Suprapubic skin (tissue), 4 donors: Measurements from ENCODE around the gene RPL41. TPM values are rescaled to one million over a fixed set of nuclear protein-coding genes. Genes with fewer than 3 reads are reported as not detected.
A peak's percentile ranks its signal among the peaks of the same experiment; 100 is the strongest.

Experiments used
- DNase-seq, 2 donors: peaks; one replicate each; pipeline ENCODE4 v3.0.0-alpha.2; 2019; ENCODE audit warnings: low spot score in 2 of 2
- H3K27ac ChIP-seq: fragments of 200-600 bp; sonication (generic); one replicate; pipeline ENCODE4 v1.5.1; 2019
- H3K27me3 ChIP-seq: fragments of 200-600 bp; sonication (generic); one replicate; pipeline ENCODE4 v1.5.1; 2019
- H3K36me3 ChIP-seq: fragments of 200-600 bp; sonication (generic); one replicate; pipeline ENCODE4 v1.5.1; 2019
- H3K4me1 ChIP-seq: fragments of 200-600 bp; sonication (generic); one replicate; pipeline ENCODE4 v1.5.1; 2019
- H3K4me3 ChIP-seq: fragments of 200-600 bp; sonication (generic); one replicate; pipeline ENCODE4 v1.5.1; 2019; ENCODE audit warnings: mild to moderate bottlenecking
- H3K9me3 ChIP-seq: fragments of 200-600 bp; sonication (generic); one replicate; pipeline ENCODE4 v1.5.1; 2019
- EP300 ChIP-seq: sonication (generic); formaldehyde crosslinking; IDR thresholded peaks from one replicate; pipeline ENCODE4 v1.6.1; 2017; ENCODE audit warnings: antibody characterized with exemption
- POLR2A ChIP-seq, 2 donors: fragments of 450-650 bp; IDR thresholded peaks; one replicate each; pipeline ENCODE4 v1.6.1; 2017; ENCODE audit warnings: antibody characterized with exemption in 2 of 2, mild to moderate bottlenecking in 2 of 2, moderate library complexity in 2 of 2
- POLR2AphosphoS5 ChIP-seq, 3 donors: sonication (generic); formaldehyde crosslinking; IDR thresholded peaks; one replicate each; pipeline ENCODE4 v1.6.1; 2017; ENCODE audit warnings: antibody characterized with exemption in 3 of 3
- WGBS: methylation state at CpG from one replicate; pipeline ENCODE4 v1.1.5; 2018; 5-methylcytosine and 5-hydroxymethylcytosine counted together
- total RNA-seq, 4 donors: library from RNA; depleted of rRNA; stranded (reverse); fragments of >200 nt; gene quantifications; one replicate each; pipeline ENCODE4 v1.1.0, GENCODE V29; 2016
- TF ChIP-seq, protein P1 (sequence below), 2 donors: fragments of 200-600 bp in 1 of 2; fragments of 450-650 bp in 1 of 2; sonication (generic) in 1 of 2; IDR thresholded peaks; one replicate each; pipeline ENCODE4 v1.5.1; 2016 to 2019; ENCODE audit warnings: antibody characterized with exemption in 2 of 2, mild to moderate bottlenecking in 1 of 2, moderate library complexity in 1 of 2

Gene RPL41
- total RNA-seq, 4 donors from 2014 or later, result 2,523 to 6,346 (median 5,689) TPM

GRCh38 chr12:56130876-56131275 lies 14.4 kb downstream of the RPL41 start:
- H3K27ac ChIP-seq, result no peak overlapping the region
- H3K27me3 ChIP-seq, result no peaks in the 10 kb centered on the region
- 80% methylated on average over 4 of the region's 4 CpGs for WGBS
- peaks cover 28% of the 10 kb centered on the region for H3K4me1 ChIP-seq
- no peak overlapping the region for H3K4me3 ChIP-seq
- DNase-seq, result no peak
- TF ChIP-seq EP300 (no peak), POLR2A (IDR thresholded peaks at IDR 0.05) (no peak), POLR2AphosphoS5 (IDR thresholded peaks at IDR 0.05) (no peak)
- TF ChIP-seq, protein P1, sequence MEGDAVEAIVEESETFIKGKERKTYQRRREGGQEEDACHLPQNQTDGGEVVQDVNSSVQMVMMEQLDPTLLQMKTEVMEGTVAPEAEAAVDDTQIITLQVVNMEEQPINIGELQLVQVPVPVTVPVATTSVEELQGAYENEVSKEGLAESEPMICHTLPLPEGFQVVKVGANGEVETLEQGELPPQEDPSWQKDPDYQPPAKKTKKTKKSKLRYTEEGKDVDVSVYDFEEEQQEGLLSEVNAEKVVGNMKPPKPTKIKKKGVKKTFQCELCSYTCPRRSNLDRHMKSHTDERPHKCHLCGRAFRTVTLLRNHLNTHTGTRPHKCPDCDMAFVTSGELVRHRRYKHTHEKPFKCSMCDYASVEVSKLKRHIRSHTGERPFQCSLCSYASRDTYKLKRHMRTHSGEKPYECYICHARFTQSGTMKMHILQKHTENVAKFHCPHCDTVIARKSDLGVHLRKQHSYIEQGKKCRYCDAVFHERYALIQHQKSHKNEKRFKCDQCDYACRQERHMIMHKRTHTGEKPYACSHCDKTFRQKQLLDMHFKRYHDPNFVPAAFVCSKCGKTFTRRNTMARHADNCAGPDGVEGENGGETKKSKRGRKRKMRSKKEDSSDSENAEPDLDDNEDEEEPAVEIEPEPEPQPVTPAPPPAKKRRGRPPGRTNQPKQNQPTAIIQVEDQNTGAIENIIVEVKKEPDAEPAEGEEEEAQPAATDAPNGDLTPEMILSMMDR (IDR thresholded peaks at IDR 0.05), result no peak
- H3K36me3 ChIP-seq, result peaks cover 55% of the 10 kb centered on the region
- H3K9me3 ChIP-seq, result no peaks in the 10 kb centered on the region

DNA sequence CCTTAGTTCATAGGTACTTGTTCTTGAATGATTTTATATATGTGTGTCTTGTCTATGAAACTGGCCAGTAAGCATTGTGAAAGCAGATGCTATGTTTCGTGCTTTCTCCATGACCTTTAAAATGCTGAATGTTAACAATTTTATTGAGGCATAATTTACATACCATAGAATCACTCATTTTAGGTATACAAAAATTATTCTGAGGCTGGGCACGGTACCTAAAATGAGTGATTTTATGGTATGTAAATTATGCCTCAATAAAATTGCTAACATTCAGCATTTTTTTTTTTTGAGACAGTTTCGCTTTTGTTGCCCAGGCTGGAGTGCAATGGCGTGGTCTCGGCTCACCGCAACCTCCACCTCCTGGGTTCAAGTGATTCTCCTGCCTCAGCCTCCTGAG lies 18.5 kb downstream of the RPL41 start:
- 97% methylated on average over 6 of the region's 6 CpGs for WGBS
- H3K36me3 ChIP-seq, result peaks cover 95% of the 10 kb centered on the region
- H3K4me3 ChIP-seq, result no peak overlapping the region

GRCh38 chr12:56137853-56138571 lies 21.6 kb downstream of the RPL41 start:
- peaks cover 99% of the 10 kb centered on the region for H3K36me3 ChIP-seq
- TF ChIP-seq POLR2AphosphoS5 (IDR thresholded peaks at IDR 0.05) (no peak), EP300 (no peak), POLR2A (IDR thresholded peaks at IDR 0.05) (no peak)
- TF ChIP-seq, protein P1 (IDR thresholded peaks at IDR 0.05), result no peak
- WGBS, result 94% methylated on average over 14 of the region's 14 CpGs
- no peaks in the 10 kb centered on the region for H3K27me3 ChIP-seq
- no peak overlapping the region for H3K4me3 ChIP-seq
- no peak overlapping the region for H3K27ac ChIP-seq
- H3K4me1 ChIP-seq, result no peaks in the 10 kb centered on the region
- no peak for DNase-seq
- no peaks in the 10 kb centered on the region for H3K9me3 ChIP-seq

More for the DNA sequence above, 18.5 kb downstream of the RPL41 start:
- TF ChIP-seq, protein P1 (IDR thresholded peaks at IDR 0.05), result no peak
- TF ChIP-seq POLR2AphosphoS5 (IDR thresholded peaks at IDR 0.05), result no peak
- no peak for TF ChIP-seq POLR2A (IDR thresholded peaks at IDR 0.05)
- no peak for TF ChIP-seq EP300
- H3K27ac ChIP-seq, result no peak overlapping the region
- no peaks in the 10 kb centered on the region for H3K27me3 ChIP-seq
- H3K9me3 ChIP-seq, result no peaks in the 10 kb centered on the region
- DNase-seq, result no peak
- H3K4me1 ChIP-seq, result peaks cover 3% of the 10 kb centered on the region

DNA sequence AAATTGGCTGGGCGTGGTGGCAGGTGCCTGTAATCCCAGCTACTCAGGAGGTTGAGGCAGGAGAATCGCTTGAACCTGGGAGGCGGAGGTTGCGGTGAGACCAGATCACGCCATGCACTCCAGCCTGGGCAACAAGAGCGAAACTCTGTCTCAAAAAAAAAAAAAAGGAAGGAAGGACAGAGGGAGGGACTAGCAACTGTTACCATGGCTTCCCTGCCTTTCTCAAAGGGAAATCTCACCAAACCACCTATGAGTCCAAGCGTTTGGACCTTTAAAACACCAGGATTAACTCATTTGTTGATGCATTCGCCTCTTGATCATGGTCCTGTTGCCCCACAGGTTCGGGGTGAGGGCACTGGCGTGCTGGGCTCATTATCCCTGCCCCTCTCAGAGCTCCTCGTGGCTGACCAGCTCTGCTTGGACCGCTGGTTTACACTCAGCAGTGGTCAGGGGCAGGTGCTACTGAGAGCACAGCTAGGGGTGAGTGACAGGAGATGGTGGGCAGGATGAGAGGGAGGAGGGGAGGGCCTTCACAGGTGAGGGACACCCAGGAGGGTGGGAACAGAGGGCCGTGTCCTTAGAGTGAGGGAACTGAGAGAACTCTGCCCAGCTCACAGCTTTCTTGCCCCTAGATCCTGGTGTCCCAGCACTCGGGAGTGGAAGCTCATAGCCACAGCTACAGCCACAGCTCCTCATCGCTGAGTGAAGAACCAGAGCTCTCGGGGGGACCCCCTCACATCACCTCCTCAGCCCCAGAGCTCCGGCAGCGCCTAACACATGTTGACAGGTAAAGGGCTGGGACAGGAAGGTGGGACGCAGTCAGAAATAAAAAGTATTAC lies 25.7 kb downstream of the RPL41 start:
- DNase-seq, result no peak
- WGBS, result 91% methylated on average over 19 of the region's 19 CpGs
- TF ChIP-seq POLR2A (IDR thresholded peaks at IDR 0.05) (no peak), POLR2AphosphoS5 (IDR thresholded peaks at IDR 0.05) (no peak)
- TF ChIP-seq, protein P1 (IDR thresholded peaks at IDR 0.05), result no peak
- Histone ChIP-seq H3K36me3 (peaks cover 80% of the 10 kb centered on the region), H3K27ac (no peak overlapping the region), H3K9me3 (no peaks in the 10 kb centered on the region), H3K4me3 (no peak overlapping the region), H3K4me1 (peaks cover 8% of the 10 kb centered on the region), H3K27me3 (no peaks in the 10 kb centered on the region)

DNA sequence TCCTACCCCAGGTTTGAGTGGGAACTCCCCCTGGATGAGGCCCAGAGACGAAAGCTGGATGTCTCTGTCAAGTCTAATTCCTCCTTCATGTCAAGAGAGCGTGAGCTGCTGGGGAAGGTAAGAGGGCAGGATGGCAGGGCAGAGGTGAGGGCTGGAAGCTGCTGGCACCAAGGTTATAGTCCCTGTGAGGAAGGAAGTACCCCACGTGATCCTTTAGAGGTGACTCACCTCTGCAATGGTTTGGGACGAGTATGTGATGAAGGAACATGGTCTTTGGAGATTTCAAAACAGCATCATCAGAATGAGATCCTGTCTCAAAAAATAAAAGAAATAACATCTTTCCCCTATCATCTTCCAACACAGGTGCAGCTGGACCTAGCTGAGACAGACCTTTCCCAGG lies 26.8 kb downstream of the RPL41 start:
- H3K27me3 ChIP-seq, result no peaks in the 10 kb centered on the region
- TF ChIP-seq EP300 (no peak), POLR2AphosphoS5 (IDR thresholded peaks at IDR 0.05) (no peak), POLR2A (IDR thresholded peaks at IDR 0.05) (no peak)
- TF ChIP-seq, protein P1 (IDR thresholded peaks at IDR 0.05), result no peak
- no peak for DNase-seq
- H3K36me3 ChIP-seq, result peaks cover 69% of the 10 kb centered on the region
- no peaks in the 10 kb centered on the region for H3K9me3 ChIP-seq
- 57% methylated on average over 4 of the region's 4 CpGs for WGBS
- no peak overlapping the region for H3K4me3 ChIP-seq
- peaks cover 10% of the 10 kb centered on the region for H3K4me1 ChIP-seq
- peak overlapping the region; percentile 32 for H3K27ac ChIP-seq
